Transverse colon (tissue), 4 donors: ENCODE results near the gene ABHD16B. TPM values are rescaled to one million over a fixed set of nuclear protein-coding genes. Genes with fewer than 3 reads are reported as not detected.
A peak's percentile ranks its signal among the peaks of the same experiment; 100 is the strongest.
"Not testable (repeated sequence)": the region's sequence is repeated elsewhere in the genome, so short reads cannot be mapped to it uniquely, and the experiment has no call there.

Source experiments
- DNase-seq: peaks from one replicate; pipeline ENCODE4 v3.0.0-alpha.2; 2019
- H3K27ac ChIP-seq, 4 donors: fragments of 200-600 bp; sonication (generic); 2 replicates each; pipeline ENCODE4 v1.5.1; 2016 to 2018; ENCODE audit warnings: inconsistent platforms in 4 of 4
- H3K27me3 ChIP-seq: fragments of 200-600 bp; sonication (generic); 2 replicates; pipeline ENCODE4 v1.5.1; 2017; ENCODE audit warnings: inconsistent platforms
- H3K36me3 ChIP-seq, 4 donors: fragments of 200-600 bp; sonication (generic); 2 replicates each; pipeline ENCODE4 v1.5.1; 2017 to 2019; ENCODE audit warnings: inconsistent platforms in 4 of 4
- H3K4me1 ChIP-seq, 4 donors: fragments of 200-600 bp; sonication (generic); 2 replicates each; pipeline ENCODE4 v1.5.1; 2017 to 2020; ENCODE audit warnings: inconsistent platforms in 4 of 4
- H3K4me3 ChIP-seq, 4 donors: fragments of 200-600 bp; sonication (generic); 1 replicate in 1 of 4; 2 replicates in 3 of 4; pipeline versions ENCODE4 v1.5.1 to v1.6.1; 2017 to 2019; ENCODE audit warnings: inconsistent platforms in 4 of 4
- H3K9me3 ChIP-seq, 2 donors: fragments of 200-600 bp; sonication (generic); 2 replicates each; pipeline ENCODE4 v1.5.1; 2017 to 2019; ENCODE audit warnings: inconsistent platforms in 2 of 2
- EP300 ChIP-seq: sonication (generic); formaldehyde crosslinking; IDR thresholded peaks from one replicate; pipeline ENCODE4 v1.6.1; 2017; ENCODE audit warnings: antibody characterized with exemption, low read depth
- POLR2A ChIP-seq: fragments of 450-650 bp; IDR thresholded peaks from one replicate; pipeline ENCODE4 v1.6.1; 2016; ENCODE audit warnings: antibody characterized with exemption, mild to moderate bottlenecking, moderate library complexity
- POLR2AphosphoS5 ChIP-seq, 3 donors: sonication (generic); formaldehyde crosslinking; IDR thresholded peaks; one replicate each; pipeline ENCODE4 v1.6.1; 2016; ENCODE audit warnings: antibody characterized with exemption in 3 of 3
- WGBS, 2 donors: methylation state at CpG; one replicate each; pipeline ENCODE4 v1.1.5; 2018; ENCODE audit warnings: low coverage in 1 of 2; 5-methylcytosine and 5-hydroxymethylcytosine counted together
- in situ Hi-C, 4 donors: fragments of 200-750 bp; cut with MboI; loops; one replicate each; pipeline versions ENCODE4 v1.15.0 to v1.15.1; 2017; ENCODE audit warnings: low sequenced_read_pairs in 3 of 4, low pct_ligation_motif_present in 1 of 4, low pct_unique_long_range_greater_than_20kb in 1 of 4
- intact Hi-C: fragments of 100-400 bp; cut with DNase I; formaldehyde crosslinking; loops from one replicate; pipeline ENCODE4 v1.15.1; 2023; ENCODE audit warnings: low total_unique reads
- total RNA-seq, 4 donors: library from RNA; depleted of rRNA; stranded (reverse); fragments of >200 nt; gene quantifications; one replicate each; pipeline ENCODE4 v1.1.0, GENCODE V29; 2016
- TF ChIP-seq, protein P1 (sequence below), 5 experiments: fragments of 200-600 bp in 3 of 5; fragments of 450-650 bp in 2 of 5; sonication (generic) in 3 of 5; IDR thresholded peaks; 1 replicate in 2 of 5; 2 replicates in 3 of 5; pipeline ENCODE4 v1.5.1; 2016 to 2017; ENCODE audit warnings: antibody characterized with exemption in 5 of 5, inconsistent platforms in 3 of 5, mild to moderate bottlenecking in 2 of 5, moderate library complexity in 1 of 5

Gene ABHD16B
- total RNA-seq, 4 donors from 2014 or later = not detected

DNA sequence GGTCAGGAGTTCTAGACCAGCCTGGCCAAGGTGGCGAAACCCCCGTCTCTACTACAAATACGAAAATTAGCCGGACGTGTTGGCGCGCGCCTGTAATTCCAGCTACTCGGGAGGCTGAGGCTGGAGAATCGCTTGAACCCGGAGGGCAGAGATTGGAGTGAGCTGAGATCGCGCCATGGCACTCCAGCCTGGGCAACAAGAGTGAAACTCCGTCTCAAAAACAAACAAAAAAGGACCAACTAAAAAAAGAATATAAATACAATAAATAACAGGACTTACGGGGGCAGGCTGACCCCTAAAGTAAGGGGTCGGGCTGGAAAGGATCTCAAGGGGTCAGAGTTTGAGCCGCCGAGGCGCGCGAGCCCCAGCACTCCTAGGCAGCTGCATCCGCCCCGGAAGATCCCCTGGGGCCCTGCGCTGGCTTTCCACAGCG lies 3.3 kb downstream of the ABHD16B start:
- Histone ChIP-seq H3K27ac (peak overlapping the region; percentile 92 to 96 (median 94)), H3K4me1 (peaks cover 19 to 24% (median 22%) of the 10 kb centered on the region in 4 donors), H3K27me3 (no peaks in the 10 kb centered on the region), H3K4me3 (peak overlapping the region; percentile 77 to 92 (median 86)), H3K36me3 (peaks cover 0 to 10% (median 4%) of the 10 kb centered on the region in 4 donors), H3K9me3 (no peaks in the 10 kb centered on the region)
- TF ChIP-seq POLR2A = no peak
- no peak for TF ChIP-seq EP300
- TF ChIP-seq, protein P1, sequence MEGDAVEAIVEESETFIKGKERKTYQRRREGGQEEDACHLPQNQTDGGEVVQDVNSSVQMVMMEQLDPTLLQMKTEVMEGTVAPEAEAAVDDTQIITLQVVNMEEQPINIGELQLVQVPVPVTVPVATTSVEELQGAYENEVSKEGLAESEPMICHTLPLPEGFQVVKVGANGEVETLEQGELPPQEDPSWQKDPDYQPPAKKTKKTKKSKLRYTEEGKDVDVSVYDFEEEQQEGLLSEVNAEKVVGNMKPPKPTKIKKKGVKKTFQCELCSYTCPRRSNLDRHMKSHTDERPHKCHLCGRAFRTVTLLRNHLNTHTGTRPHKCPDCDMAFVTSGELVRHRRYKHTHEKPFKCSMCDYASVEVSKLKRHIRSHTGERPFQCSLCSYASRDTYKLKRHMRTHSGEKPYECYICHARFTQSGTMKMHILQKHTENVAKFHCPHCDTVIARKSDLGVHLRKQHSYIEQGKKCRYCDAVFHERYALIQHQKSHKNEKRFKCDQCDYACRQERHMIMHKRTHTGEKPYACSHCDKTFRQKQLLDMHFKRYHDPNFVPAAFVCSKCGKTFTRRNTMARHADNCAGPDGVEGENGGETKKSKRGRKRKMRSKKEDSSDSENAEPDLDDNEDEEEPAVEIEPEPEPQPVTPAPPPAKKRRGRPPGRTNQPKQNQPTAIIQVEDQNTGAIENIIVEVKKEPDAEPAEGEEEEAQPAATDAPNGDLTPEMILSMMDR (IDR thresholded peaks at IDR 0.05) = peak in 1 of 5 experiments; percentile 12
- no peak for TF ChIP-seq POLR2AphosphoS5 (IDR thresholded peaks at IDR 0.05)
- no peak for DNase-seq
- in situ Hi-C loops (no loop called here), intact Hi-C loops (no loop called here)
- WGBS, 2 donors = 0% methylated on average over 4 to 25 of the region's 25 CpGs

DNA sequence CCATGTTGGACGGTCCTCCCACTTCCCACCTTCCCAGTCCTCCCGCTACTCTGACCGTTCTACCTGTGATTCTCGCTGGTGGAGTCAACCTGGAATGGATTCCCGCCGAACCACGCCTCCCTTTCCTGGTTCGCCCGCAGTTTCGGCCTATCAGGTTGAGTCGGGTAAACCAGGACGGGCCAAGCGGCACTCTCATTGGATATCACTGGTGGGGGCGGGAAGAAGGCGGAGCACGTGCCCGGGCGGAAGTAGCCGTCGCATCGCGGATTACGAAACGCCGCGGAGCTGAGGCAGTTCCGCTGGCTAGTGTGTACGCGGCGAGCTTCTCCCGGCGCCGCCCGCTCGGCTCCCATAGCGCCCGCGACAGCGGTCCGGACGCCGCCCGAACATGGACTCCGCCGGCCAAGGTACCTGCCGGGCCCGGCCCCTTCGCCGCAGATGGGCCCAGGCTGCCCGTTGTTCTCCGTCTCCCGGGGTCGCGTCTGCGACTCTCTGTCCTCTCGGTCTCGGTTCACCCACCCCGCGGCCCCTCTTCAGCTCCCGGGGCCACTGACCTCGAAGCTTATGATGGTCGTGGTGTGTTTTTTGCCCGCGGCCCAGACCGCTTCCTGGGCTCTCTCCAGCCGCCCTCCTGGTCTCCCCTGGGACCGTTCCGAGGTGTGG lies 3.8 kb downstream of the ABHD16B start, which contains the start of gene TPD52L2:
TPD52L2 (plus strand) TSS at position 293 of the 663 bp plus-strand sequence; CDS start at position 389, 96 bp downstream.
- H3K4me1 ChIP-seq = peaks cover 19 to 24% (median 22%) of the 10 kb centered on the region in 4 donors
- WGBS, 2 donors = 1% methylated on average over 46 of the region's 68 CpGs; no CpG with 5 or more reads in 1 of the 2 donors
- H3K36me3 ChIP-seq = peaks cover 0 to 16% (median 7%) of the 10 kb centered on the region in 4 donors
- H3K4me3 ChIP-seq = peak within 1 kb of the TSS; percentile 77 to 92 (median 86)
- peak within 1 kb of the TSS; percentile 92 to 96 (median 94) for H3K27ac ChIP-seq
- intact Hi-C loops = no loop called here
- H3K27me3 ChIP-seq = no peaks in the 10 kb centered on the region
- in situ Hi-C loops = no loop called here
- peak; percentile 99 for DNase-seq
- H3K9me3 ChIP-seq = no peaks in the 10 kb centered on the region
- no peak for TF ChIP-seq EP300
- TF ChIP-seq, protein P1 (IDR thresholded peaks at IDR 0.05) = no peak
- TF ChIP-seq POLR2AphosphoS5 (IDR thresholded peaks at IDR 0.05) = peak; percentile 93 to 97 (median 94)
- peak; percentile 97 for TF ChIP-seq POLR2A

DNA sequence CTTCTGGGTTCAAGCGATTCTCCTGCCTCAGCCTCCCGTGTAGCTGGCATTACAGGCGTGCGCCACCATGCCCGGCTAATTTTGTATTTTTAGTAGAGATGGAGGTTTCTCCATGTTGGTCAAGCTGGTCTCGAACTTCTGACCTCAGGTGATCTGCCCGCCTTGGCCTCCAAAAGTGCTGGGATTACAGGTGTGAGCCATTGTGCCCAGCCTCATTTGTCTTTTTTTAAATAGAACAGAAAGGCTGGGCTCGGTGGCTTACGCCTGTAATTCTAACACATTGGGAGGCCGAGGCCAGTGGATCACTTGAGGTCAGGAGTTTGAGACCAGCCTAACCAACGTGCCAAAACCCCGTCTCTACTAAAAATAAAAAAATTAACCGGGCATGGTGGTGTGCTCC lies 5.7 kb downstream of the ABHD16B start:
- WGBS, 2 donors = 90 to 92% methylated on average over 4 to 13 of the region's 13 CpGs
- intact Hi-C loops = loop anchor here (2.0 kb wide), 1 partner anchor 286 kb away; no protein-coding TSS in a partner anchor
- H3K27ac ChIP-seq, DNase-seq, in situ Hi-C loops, H3K4me3 ChIP-seq, H3K9me3 ChIP-seq, H3K27me3 ChIP-seq: not testable (repeated sequence)
- Histone ChIP-seq H3K4me1 (peaks cover 19 to 24% (median 22%) of the 10 kb centered on the region in 4 donors), H3K36me3 (peaks cover 0 to 29% (median 13%) of the 10 kb centered on the region in 4 donors)

DNA sequence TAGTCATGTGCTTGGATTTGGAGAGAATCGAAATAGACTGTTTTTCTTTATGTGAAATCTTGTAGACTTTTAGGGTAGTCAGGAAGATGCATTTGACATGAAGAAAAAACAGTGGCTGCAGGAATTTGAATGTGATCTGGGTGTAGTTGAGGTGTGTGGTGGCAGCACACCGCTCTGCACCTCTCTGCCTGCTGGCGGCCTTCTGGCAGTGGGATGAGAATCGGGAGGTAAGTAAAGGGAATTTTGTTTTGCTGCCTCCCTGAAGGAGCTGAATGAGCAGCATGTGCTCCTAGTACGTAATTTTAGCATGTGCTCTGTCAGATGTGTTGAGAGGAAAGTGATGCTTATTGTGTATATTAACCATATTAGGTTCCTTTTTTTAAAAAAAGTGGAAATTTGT lies 7.0 kb downstream of the ABHD16B start:
- H3K4me1 ChIP-seq = peaks cover 17 to 23% (median 19%) of the 10 kb centered on the region in 4 donors
- WGBS, 2 donors = 84 to 89% methylated on average over 5 of the region's 5 CpGs
- no peaks in the 10 kb centered on the region for H3K9me3 ChIP-seq
- in situ Hi-C loops (no loop called here), intact Hi-C loops (no loop called here)
- peaks cover 0 to 34% (median 16%) of the 10 kb centered on the region in 4 donors for H3K36me3 ChIP-seq
- H3K4me3 ChIP-seq = no peak overlapping the region
- no peak for TF ChIP-seq EP300
- TF ChIP-seq POLR2A = no peak
- TF ChIP-seq POLR2AphosphoS5 (IDR thresholded peaks at IDR 0.05) = no peak
- TF ChIP-seq, protein P1 (IDR thresholded peaks at IDR 0.05) = no peak
- H3K27me3 ChIP-seq = no peaks in the 10 kb centered on the region
- no peak for DNase-seq
- no peak overlapping the region for H3K27ac ChIP-seq
